ENCODE results near the gene PTGS1. TPM values are rescaled to one million over a fixed set of nuclear protein-coding genes. Genes with fewer than 3 reads are reported as not detected.

The PTGS1 gene
- total and polyA plus RNA-seq, 2 of the 13 experiments (the other 11 are each of a cell fraction or from before 2014, with no cell fraction given) = 0.07 to 0.08 TPM

- TF ChIP-seq ZBED4 (CRISPR knock-in tag; IDR thresholded peaks at IDR 0.05; ENCODE audit: borderline replicate concordance) (no peak), ZNF318 (CRISPR knock-in tag; IDR thresholded peaks at IDR 0.05) (no peak), CCDC6 (CRISPR knock-in tag; IDR thresholded peaks at IDR 0.05) (no peak), PAF1 (CRISPR knock-in tag; IDR thresholded peaks at IDR 0.05) (no peak), DRAP1 (CRISPR knock-in tag; IDR thresholded peaks at IDR 0.05) (no peak), ZNF280D (CRISPR knock-in tag; IDR thresholded peaks at IDR 0.05) (no peak), NKX3-1 (CRISPR knock-in tag; IDR thresholded peaks at IDR 0.05) (no peak), ZNF550 (CRISPR knock-in tag; IDR thresholded peaks at IDR 0.05; ENCODE audit: borderline replicate concordance) (no peak), GLMP (CRISPR knock-in tag; IDR thresholded peaks at IDR 0.05; ENCODE audit: borderline replicate concordance) (no peak), ZNF746 (CRISPR knock-in tag; IDR thresholded peaks at IDR 0.05) (no peak), ZFP1 (CRISPR knock-in tag; IDR thresholded peaks at IDR 0.05) (no peak)
These were observed 22.6 kb downstream of the PTGS1 start (continued) for GRCh38 chr9:122393284-122393983.

All from HepG2 (cell line).